Ecto neural progenitor cell (in vitro differentiated cells): ENCODE results near the gene RHBDD1.

ENCODE experiments used
- DNase-seq: peaks from one replicate; pipeline ENCODE4 v3.0.0-alpha.2; 2018; ENCODE audit warnings: low spot score

The RHBDD1 gene

DNA sequence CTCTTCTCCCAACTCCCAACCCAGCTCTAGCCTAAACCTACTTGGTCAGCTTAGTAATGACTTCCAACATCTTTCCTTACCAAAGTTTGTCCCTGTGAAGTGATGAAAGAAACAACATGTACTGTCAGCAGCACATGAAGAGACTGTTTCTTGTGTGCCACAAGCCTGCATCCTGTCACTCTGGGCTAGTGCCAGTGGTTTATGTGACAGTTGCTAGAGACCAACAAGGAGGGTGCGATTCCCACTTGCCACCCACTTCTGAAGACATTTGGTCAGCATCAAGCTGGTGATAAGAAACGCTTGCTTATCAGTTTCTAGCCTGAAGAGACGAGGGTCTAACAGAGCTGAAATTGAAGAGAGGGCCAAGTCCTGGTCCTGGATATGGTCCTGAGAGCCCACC, 195.5 kb downstream of the RHBDD1 start:
- no peak for DNase-seq

- DNase-seq: peak; percentile 81
These were observed 197.8 kb downstream of the RHBDD1 start for GRCh38 chr2:227033471-227034148.

DNA sequence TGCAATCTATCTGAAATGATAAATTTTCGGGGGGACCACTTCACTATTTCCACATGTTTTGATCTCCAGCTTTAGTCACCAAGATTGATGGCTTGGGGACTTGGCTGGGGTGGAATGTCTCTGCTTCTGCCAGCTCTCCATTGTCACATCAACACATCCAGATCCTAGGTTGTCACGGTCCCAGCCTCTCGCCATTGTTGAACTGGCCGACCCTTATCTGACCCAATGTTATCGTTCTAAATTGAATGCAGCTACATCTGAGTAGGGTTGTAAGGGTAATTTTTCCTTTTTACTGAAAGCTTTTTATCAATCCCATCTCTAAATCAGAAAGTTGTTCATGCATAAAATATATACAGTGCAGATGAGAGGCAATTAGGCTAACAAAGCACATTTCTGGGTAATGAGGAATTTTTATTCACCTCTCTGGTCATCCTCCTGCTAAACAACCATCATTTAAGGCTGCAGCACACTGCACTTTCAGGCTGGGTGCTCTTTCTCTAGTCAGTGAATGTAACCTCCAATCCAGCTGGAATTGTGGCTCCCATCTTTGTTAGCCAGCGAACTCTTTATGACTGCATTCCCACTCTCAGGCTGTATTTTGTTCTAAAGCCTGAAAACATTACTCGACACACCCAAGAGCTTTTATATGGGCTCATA, 200.0 kb downstream of the RHBDD1 start:
- DNase-seq: no peak

DNA sequence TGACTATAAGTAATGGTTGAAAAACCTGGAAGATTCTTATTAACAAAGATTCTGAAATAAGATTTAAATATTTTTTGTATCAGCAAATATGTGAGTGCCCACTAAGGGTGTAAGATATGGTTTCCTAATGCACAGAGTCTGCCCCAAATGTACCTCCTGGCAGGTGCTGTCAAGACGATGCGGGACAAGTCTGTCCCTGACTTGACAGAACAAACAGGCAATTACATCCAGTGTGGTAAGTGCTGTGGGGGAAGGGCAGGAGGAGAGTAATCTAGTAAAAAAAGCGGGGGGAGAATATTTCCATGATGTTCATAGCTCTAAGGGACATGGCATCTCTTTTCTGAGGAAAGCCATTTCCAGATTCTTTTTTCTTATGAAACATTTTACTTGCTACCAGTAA, 200.7 kb downstream of the RHBDD1 start:
- no peak for DNase-seq

- no peak for DNase-seq
These were observed 202.8 kb downstream of the RHBDD1 start for GRCh38 chr2:227038550-227039189.

- DNase-seq: no peak
These were observed 208.1 kb downstream of the RHBDD1 start for GRCh38 chr2:227043981-227044380.
